ENCODE measurements around the gene RS1. TPM values are rescaled to one million over a fixed set of nuclear protein-coding genes. Genes with fewer than 3 reads are reported as not detected.

Gene RS1
- total and polyA plus RNA-seq, 10 of the 15 experiments (the other 5 are each of a cell fraction or from before 2014, with no cell fraction given) = 0.04 to 0.26 TPM; not detected in 8

GRCh38 chrX:18647621-18648020 lies 24.3 kb downstream of the RS1 start:
- Histone ChIP-seq H2AFZ (ENCODE audit: control insufficient read depth, low read depth, low read length) (no peak overlapping the region), H3K4me3 (no peak overlapping the region), H3K4me1 (ENCODE audit: control insufficient read depth, insufficient read depth, low read length) (no peaks in the 10 kb centered on the region), H3K9ac (ENCODE audit: control insufficient read depth, insufficient read depth, low read length) (no peak overlapping the region), H3K79me2 (ENCODE audit: control insufficient read depth, insufficient read depth, low read length) (no peaks in the 10 kb centered on the region), H4K20me1 (ENCODE audit: control insufficient read depth, insufficient read depth) (no peaks in the 10 kb centered on the region), H3K4me2 (ENCODE audit: control insufficient read depth, insufficient read depth) (no peak overlapping the region), H3K9me3 (replicated peaks; ENCODE audit: control insufficient read depth, insufficient read depth, low read length) (no peaks in the 10 kb centered on the region), H3K27me3 (replicated peaks in 1 of 2; ENCODE audit: control insufficient read depth in 2 of 2, insufficient read depth in 2 of 2, low read length in 1 of 2) (no peaks in the 10 kb centered on the region), H3K36me3 (ENCODE audit: control insufficient read depth in 2 of 2, insufficient read depth in 2 of 2, low read length in 1 of 2) (no peaks in the 10 kb centered on the region), H3K27ac (ENCODE audit: control insufficient read depth, insufficient read depth) (no peak overlapping the region)
- ChIA-PET CTCF (no interaction called here), POLR2A (no interaction called here), SMC1A (ENCODE audit: uncharacterized antibody, unreplicated experiment) (interaction anchor here (0.6 kb wide), 1 partner anchor 79 kb away, joined by 3 read pairs; no protein-coding TSS in a partner anchor), RAD21 (ENCODE audit: unreplicated experiment) (no interaction called here)
- no peak for FAIRE-seq
- 65% methylated on average over 4 of the region's 4 CpGs for WGBS (ENCODE audit: insufficient coverage, insufficient replicate concordance, low lambda C conversion rate, missing lambda C conversion rate)
- DNase-seq (ENCODE audit: low read depth, low spot score) = no peak
- no peak for ATAC-seq
- no TSS peak for BruUV-seq (replicated peaks)
- in situ Hi-C loops (cut with MboI) (no loop called here), intact Hi-C loops (cut with micrococcal nuclease; ENCODE audit: unreplicated experiment) (no loop called here)
- TF ChIP-seq SUZ12 (IDR thresholded peaks at IDR 0.05; ENCODE audit: unreplicated experiment) = no peak
- TF ChIP-seq MTA2 (IDR thresholded peaks at IDR 0.05; ENCODE audit: low read depth) = no peak
- TF ChIP-seq POLR2AphosphoS2 (IDR thresholded peaks at IDR 0.05; ENCODE audit: low read depth, low read length) = no peak
- TF ChIP-seq RUNX3 (IDR thresholded peaks at IDR 0.05; ENCODE audit: low read length) = no peak
- no peak for TF ChIP-seq MEF2A (IDR thresholded peaks at IDR 0.05; ENCODE audit: insufficient read depth, low read depth, low read length)
- no peak for TF ChIP-seq ZNF687 (IDR thresholded peaks at IDR 0.05)
- TF ChIP-seq ESRRA (IDR thresholded peaks at IDR 0.05; ENCODE audit: low read length) = no peak
- TF ChIP-seq SMAD5 (IDR thresholded peaks at IDR 0.05; ENCODE audit: low read depth) = no peak

Measured in GM12878 (cell line).